Neuronal stem cell (in vitro differentiated cells): ENCODE results near the gene SLC32A1.

ENCODE experiments used
- DNase-seq: peaks from one replicate; pipeline ENCODE4 v3.0.0-alpha.2; 2013; ENCODE audit warnings: low spot score
- H2AFZ ChIP-seq: one replicate; pipeline ENCODE4 v1.6.1; 2013; ENCODE audit warnings: mild to moderate bottlenecking, low read length, inconsistent platforms
- H2AK5ac ChIP-seq: 2 replicates; pipeline ENCODE4 v1.6.1; 2013; ENCODE audit warnings: low read depth, mild to moderate bottlenecking, inconsistent platforms, low read length, moderate library complexity, mixed read lengths
- H2BK120ac ChIP-seq: 2 replicates; pipeline ENCODE4 v1.6.1; 2013; ENCODE audit warnings: low read depth, mild to moderate bottlenecking, inconsistent platforms, low read length, moderate library complexity, mixed read lengths
- H2BK12ac ChIP-seq: one replicate; pipeline ENCODE4 v1.6.1; 2013; ENCODE audit warnings: low read length, inconsistent platforms
- H2BK15ac ChIP-seq: 2 replicates; pipeline ENCODE4 v1.6.1; 2013; ENCODE audit warnings: mild to moderate bottlenecking, low read length, inconsistent platforms, mixed read lengths
- H2BK5ac ChIP-seq: one replicate; pipeline ENCODE4 v1.6.1; 2013; ENCODE audit warnings: inconsistent platforms, mild to moderate bottlenecking, low read length, moderate library complexity
- H3K14ac ChIP-seq: one replicate; pipeline ENCODE4 v1.6.1; 2013; ENCODE audit warnings: low read length, inconsistent platforms
- H3K18ac ChIP-seq: 2 replicates; pipeline ENCODE4 v1.6.1; 2013; ENCODE audit warnings: low read length, inconsistent platforms
- H3K23ac ChIP-seq: 2 replicates; pipeline ENCODE4 v1.6.1; 2013; ENCODE audit warnings: low read depth, mild to moderate bottlenecking, mixed read lengths, low read length, inconsistent platforms; ENCODE audit not compliant: poor library complexity
- H3K27ac ChIP-seq: replicated peaks from 3 replicates; pipeline ENCODE4 v1.5.1; 2013; ENCODE audit warnings: low read length, inconsistent platforms
- H3K27me3 ChIP-seq, 3 experiments: 2 replicates each; pipeline ENCODE4 v1.6.1; 2013; ENCODE audit warnings: low read length in 3 of 3, mild to moderate bottlenecking in 2 of 3, inconsistent platforms in 1 of 3, low read depth in 1 of 3, mixed read lengths in 1 of 3, moderate library complexity in 1 of 3; ENCODE audit not compliant: control insufficient read depth in 3 of 3, insufficient read depth in 3 of 3
- H3K36me3 ChIP-seq, 2 donors: replicated peaks in 1 of 2; 2 replicates each; pipeline ENCODE4 v1.6.1; 2013; ENCODE audit warnings: low read length in 2 of 2; ENCODE audit not compliant: control insufficient read depth in 2 of 2, insufficient read depth in 2 of 2
- H3K4ac ChIP-seq: 2 replicates; pipeline ENCODE4 v1.6.1; 2013; ENCODE audit warnings: inconsistent platforms, mild to moderate bottlenecking, low read length, moderate library complexity
- H3K4me1 ChIP-seq, 2 donors: 1 replicate in 1 of 2; 2 replicates in 1 of 2; pipeline ENCODE4 v1.6.1; 2013; ENCODE audit warnings: low read length in 2 of 2, low read depth in 1 of 2; ENCODE audit not compliant: control insufficient read depth in 2 of 2, insufficient read depth in 1 of 2
- H3K4me2 ChIP-seq: one replicate; pipeline ENCODE4 v1.6.1; 2013; ENCODE audit warnings: mild to moderate bottlenecking, low read length, inconsistent platforms; ENCODE audit not compliant: insufficient read depth, poor library complexity, severe bottlenecking
- H3K4me3 ChIP-seq, 2 donors: 2 replicates each; pipeline ENCODE4 v1.5.1; 2013; ENCODE audit warnings: low read length in 2 of 2, mild to moderate bottlenecking in 2 of 2, inconsistent platforms in 1 of 2, moderate library complexity in 1 of 2
- H3K79me1 ChIP-seq: one replicate; pipeline ENCODE4 v1.6.1; 2013; ENCODE audit warnings: low read depth, mild to moderate bottlenecking, inconsistent platforms, low read length, moderate library complexity
- H3K9ac ChIP-seq: one replicate; pipeline ENCODE4 v1.6.1; 2013; ENCODE audit warnings: mild to moderate bottlenecking, low read depth, low read length, inconsistent platforms; ENCODE audit not compliant: poor library complexity
- H3K9me3 ChIP-seq, 2 donors: replicated peaks in 1 of 2; 2 replicates each; pipeline versions ENCODE3 to v1.6.1; 2013; ENCODE audit warnings: low read length in 2 of 2, mild to moderate bottlenecking in 2 of 2, inconsistent platforms in 1 of 2, low read depth in 1 of 2, mixed read lengths in 1 of 2, moderate library complexity in 1 of 2; ENCODE audit not compliant: control insufficient read depth in 2 of 2, insufficient read depth in 1 of 2
- H4K8ac ChIP-seq: one replicate; pipeline ENCODE4 v1.6.1; 2013; ENCODE audit warnings: low read depth, mild to moderate bottlenecking, inconsistent platforms, low read length, moderate library complexity
- H4K91ac ChIP-seq: one replicate; pipeline ENCODE4 v1.6.1; 2013; ENCODE audit warnings: low read length, low read depth, mild to moderate bottlenecking, inconsistent platforms; ENCODE audit not compliant: poor library complexity
- WGBS, 2 donors: extraction: QIAGEN DNeasy Blood & Tissue Kit; methylation state at CpG; one replicate each; pipeline ENCODE4 v1.1.7; 2013; ENCODE audit warnings: missing lambda C conversion rate in 2 of 2, mixed read lengths in 1 of 2; ENCODE audit not compliant: insufficient read length in 2 of 2, insufficient replicate concordance in 1 of 2; ENCODE audit errors: extremely low coverage in 2 of 2; 5-methylcytosine and 5-hydroxymethylcytosine counted together

The SLC32A1 gene

GRCh38 chr20:38692436-38693411, 31.6 kb upstream of the SLC32A1 start:
- H3K79me1 ChIP-seq: no peaks in the 10 kb centered on the region
- H3K4me3 ChIP-seq: no peak overlapping the region
- no peak overlapping the region for H2AFZ ChIP-seq
- no peak overlapping the region for H2BK12ac ChIP-seq
- no peak overlapping the region for H2BK15ac ChIP-seq
- no peak overlapping the region for H2AK5ac ChIP-seq
- H3K4me1 ChIP-seq: peaks cover 0 to 4% of the 10 kb centered on the region in 2 donors
- no peak overlapping the region for H3K9ac ChIP-seq
- no peak overlapping the region for H3K23ac ChIP-seq
- WGBS, 2 donors: no CpG with 5 or more reads among the region's 13 CpGs
- no peaks in the 10 kb centered on the region for H3K9me3 ChIP-seq
- H3K4ac ChIP-seq: no peak overlapping the region
- no peak overlapping the region for H2BK120ac ChIP-seq
- no peak overlapping the region for H2BK5ac ChIP-seq
- H3K27me3 ChIP-seq: peaks cover 0 to 8% (median 0%) of the 10 kb centered on the region in 3 experiments
- H3K36me3 ChIP-seq: peaks cover 0 to 1% of the 10 kb centered on the region in 2 donors
- no peak overlapping the region for H4K91ac ChIP-seq
- peak; percentile 94 for DNase-seq
- H3K4me2 ChIP-seq: no peak overlapping the region
- no peak overlapping the region for H3K18ac ChIP-seq
- H4K8ac ChIP-seq: no peak overlapping the region
- no peak overlapping the region for H3K14ac ChIP-seq
- H3K27ac ChIP-seq: no peak overlapping the region

GRCh38 chr20:38697306-38697705, 27.0 kb upstream of the SLC32A1 start:
- no peak overlapping the region for H4K91ac ChIP-seq
- H3K23ac ChIP-seq: no peak overlapping the region
- H3K4me2 ChIP-seq: no peak overlapping the region
- peaks cover 0 to 6% (median 0%) of the 10 kb centered on the region in 3 experiments for H3K27me3 ChIP-seq
- no peak overlapping the region for H2BK15ac ChIP-seq
- no peak overlapping the region for H3K27ac ChIP-seq
- no peak overlapping the region for H2BK5ac ChIP-seq
- H3K36me3 ChIP-seq: no peaks in the 10 kb centered on the region
- no peak overlapping the region for H2AFZ ChIP-seq
- H2BK12ac ChIP-seq: no peak overlapping the region
- H3K9ac ChIP-seq: no peak overlapping the region
- no peak overlapping the region for H2BK120ac ChIP-seq
- H2AK5ac ChIP-seq: no peak overlapping the region
- H3K9me3 ChIP-seq: peaks cover 0 to 2% of the 10 kb centered on the region in 2 donors
- H3K4me1 ChIP-seq: peaks cover 11 to 17% of the 10 kb centered on the region in 2 donors
- no CpG with 5 or more reads among the region's 9 CpGs for WGBS, 2 donors
- H3K18ac ChIP-seq: no peak overlapping the region
- H4K8ac ChIP-seq: no peak overlapping the region
- no peak overlapping the region for H3K4me3 ChIP-seq
- H3K4ac ChIP-seq: no peak overlapping the region
- no peak overlapping the region for H3K14ac ChIP-seq
- no peak for DNase-seq
- no peaks in the 10 kb centered on the region for H3K79me1 ChIP-seq

GRCh38 chr20:38698541-38698940, 25.7 kb upstream of the SLC32A1 start:
- no peak overlapping the region for H4K91ac ChIP-seq
- H3K4ac ChIP-seq: no peak overlapping the region
- peaks cover 0 to 12% (median 0%) of the 10 kb centered on the region in 3 experiments for H3K27me3 ChIP-seq
- H4K8ac ChIP-seq: no peak overlapping the region
- WGBS, 2 donors: no CpG with 5 or more reads among the region's 15 CpGs
- no peak overlapping the region for H2AK5ac ChIP-seq
- DNase-seq: no peak
- H2AFZ ChIP-seq: no peak overlapping the region
- no peak overlapping the region for H3K9ac ChIP-seq
- H3K4me2 ChIP-seq: no peak overlapping the region
- no peak overlapping the region for H3K4me3 ChIP-seq
- peaks cover 11 to 13% of the 10 kb centered on the region in 2 donors for H3K4me1 ChIP-seq
- H3K79me1 ChIP-seq: no peaks in the 10 kb centered on the region
- H2BK12ac ChIP-seq: no peak overlapping the region
- H2BK5ac ChIP-seq: no peak overlapping the region
- H3K14ac ChIP-seq: no peak overlapping the region
- H3K9me3 ChIP-seq: peaks cover 0 to 2% of the 10 kb centered on the region in 2 donors
- no peak overlapping the region for H2BK15ac ChIP-seq
- no peak overlapping the region for H2BK120ac ChIP-seq
- no peaks in the 10 kb centered on the region for H3K36me3 ChIP-seq
- H3K18ac ChIP-seq: no peak overlapping the region
- no peak overlapping the region for H3K27ac ChIP-seq
- no peak overlapping the region for H3K23ac ChIP-seq

- Histone ChIP-seq H2AK5ac (no peak overlapping the region), H3K79me1 (no peaks in the 10 kb centered on the region), H3K18ac (peak overlapping the region; percentile 61), H3K27me3 (peaks cover 0 to 15% (median 0%) of the 10 kb centered on the region in 3 experiments), H3K36me3 (no peaks in the 10 kb centered on the region), H2BK5ac (no peak overlapping the region), H2BK120ac (no peak overlapping the region), H2BK12ac (no peak overlapping the region), H3K4me3 (no peak overlapping the region), H3K23ac (no peak overlapping the region), H4K8ac (no peak overlapping the region), H3K4me2 (peak overlapping the region; percentile 19), H3K9ac (no peak overlapping the region), H3K14ac (no peak overlapping the region), H2BK15ac (no peak overlapping the region), H2AFZ (no peak overlapping the region), H4K91ac (no peak overlapping the region), H3K4me1 (peaks cover 11 to 13% of the 10 kb centered on the region in 2 donors), H3K4ac (no peak overlapping the region), H3K9me3 (peaks cover 0 to 2% of the 10 kb centered on the region in 2 donors), H3K27ac (peak overlapping the region; percentile 65)
- no peak for DNase-seq
- WGBS, 2 donors: no CpG with 5 or more reads among the region's 4 CpGs
These were observed 24.1 kb upstream of the SLC32A1 start for GRCh38 chr20:38700141-38700540.
